Measurements from ENCODE around the gene NARS2. TPM values are rescaled to one million over a fixed set of nuclear protein-coding genes. Genes with fewer than 3 reads are reported as not detected.

The NARS2 gene
- total and polyA plus RNA-seq, 2 donors (not counting 1 experiment from before 2014, with no cell fraction given), result 9.7 to 14.6 TPM

- H2AFZ ChIP-seq (ENCODE audit: insufficient read depth, low read depth, low read length, poor library complexity, severe bottlenecking), result peak overlapping the region; percentile 20
- no peak overlapping the region for H3K27ac ChIP-seq (ENCODE audit: low read length in 2 of 2)
- Mint-ChIP-seq H3K27me3 (peaks cover 2% of the 10 kb centered on the region), H3K9me3 (ENCODE audit: insufficient read depth) (no peaks in the 10 kb centered on the region), H3K27ac (no peak overlapping the region), H3K4me3 (peak overlapping the region; percentile 55), H3K4me1 (peaks cover 40% of the 10 kb centered on the region)
- H3K9ac ChIP-seq (ENCODE audit: low read length), result no peak overlapping the region
- H3K27me3 ChIP-seq (replicated peaks in 1 of 4; ENCODE audit: control extremely low read depth in 1 of 4, control insufficient read depth in 3 of 4, insufficient read depth in 4 of 4, low read length in 3 of 4), result no peaks in the 10 kb centered on the region
- no peak for TF ChIP-seq CTCF (IDR thresholded peaks at IDR 0.05)
- TF ChIP-seq EZH2 (IDR thresholded peaks at IDR 0.05; ENCODE audit: borderline replicate concordance, insufficient read depth, low read depth, low read length, poor library complexity, severe bottlenecking), result no peak
- H3K36me3 ChIP-seq (replicated peaks in 1 of 2; ENCODE audit: control extremely low read depth in 1 of 2, control insufficient read depth in 1 of 2, extremely low read depth in 1 of 2, insufficient read depth in 2 of 2, low read length in 1 of 2), result no peaks in the 10 kb centered on the region
- WGBS (ENCODE audit: insufficient coverage), result 78% methylated on average over 5 of the region's 8 CpGs
- H3K9me3 ChIP-seq (ENCODE audit: control extremely low read depth in 1 of 3, control insufficient read depth in 2 of 3, insufficient read depth in 1 of 3, low read length in 2 of 3), result peaks cover 0 to 5% (median 3%) of the 10 kb centered on the region in 3 donors
- ChIA-PET POLR2A (no interaction called here), CTCF (no interaction called here)
- peaks cover 27 to 30% of the 10 kb centered on the region in 2 donors for H3K4me1 ChIP-seq (ENCODE audit: control insufficient read depth in 2 of 2, insufficient read depth in 2 of 2, low read length in 2 of 2)
- DNase-seq, result no peak
- no peaks in the 10 kb centered on the region for H4K20me1 ChIP-seq (ENCODE audit: control insufficient read depth, insufficient read depth, low read length, poor library complexity, severe bottlenecking)
- intact Hi-C loops (cut with micrococcal nuclease), result loop anchor here (10.0 kb wide), 1 partner anchor 1102 kb away; the partner anchor contains the start of gene PAK1
- H3K79me2 ChIP-seq (ENCODE audit: control insufficient read depth, insufficient read depth, low read length), result peaks cover 21% of the 10 kb centered on the region
- no peak for ATAC-seq (ENCODE audit: low read depth)
- H3K4me2 ChIP-seq (replicated peaks; ENCODE audit: low read depth, low read length, poor library complexity, severe bottlenecking), result peak overlapping the region; percentile 25
- no peak overlapping the region for H3K4me3 ChIP-seq (ENCODE audit: control extremely low read depth in 1 of 5, extremely low read depth in 1 of 5, insufficient read depth in 1 of 5, low read depth in 2 of 5, low read length in 4 of 5)
These were observed 2.0 kb upstream of the NARS2 start for GRCh38 chr11:78576549-78577097.

- H3K9me3 ChIP-seq (ENCODE audit: control extremely low read depth in 1 of 3, control insufficient read depth in 2 of 3, insufficient read depth in 1 of 3, low read length in 2 of 3), result peaks cover 0 to 2% (median 0%) of the 10 kb centered on the region in 3 donors
- CTCF ChIA-PET, result interaction anchor here (0.7 to 4.0 kb wide), 5 partner anchors 11 to 387 kb away, joined by 3 to 62 read pairs (median 7); partner anchors contain the start of genes KCTD21 and USP35
- H4K20me1 ChIP-seq (ENCODE audit: control insufficient read depth, insufficient read depth, low read length, poor library complexity, severe bottlenecking), result no peaks in the 10 kb centered on the region
- POLR2A ChIA-PET, result interaction anchor here (0.8 to 1.0 kb wide), 2 partner anchors 11 to 581 kb away, joined by 3 to 4 read pairs; partner anchors contain the start of gene INTS4
- peak overlapping the region; percentile 100 for H3K4me3 Mint-ChIP-seq
- TF ChIP-seq EZH2 (IDR thresholded peaks at IDR 0.05; ENCODE audit: borderline replicate concordance, insufficient read depth, low read depth, low read length, poor library complexity, severe bottlenecking), result no peak
- TF ChIP-seq CTCF (IDR thresholded peaks at IDR 0.05), result no peak
- H3K9me3 Mint-ChIP-seq (ENCODE audit: insufficient read depth), result no peaks in the 10 kb centered on the region
- peak overlapping the region; percentile 97 for H2AFZ ChIP-seq (ENCODE audit: insufficient read depth, low read depth, low read length, poor library complexity, severe bottlenecking)
- H3K9ac ChIP-seq (ENCODE audit: low read length), result peak overlapping the region; percentile 85
- H3K4me1 Mint-ChIP-seq, result peaks cover 47% of the 10 kb centered on the region
- H3K79me2 ChIP-seq (ENCODE audit: control insufficient read depth, insufficient read depth, low read length), result peaks cover 33% of the 10 kb centered on the region
- H3K27ac ChIP-seq (ENCODE audit: low read length in 2 of 2), result peak overlapping the region; percentile 80 to 92
- peaks cover 0 to 7% of the 10 kb centered on the region in 2 experiments for H3K36me3 ChIP-seq (replicated peaks in 1 of 2; ENCODE audit: control extremely low read depth in 1 of 2, control insufficient read depth in 1 of 2, extremely low read depth in 1 of 2, insufficient read depth in 2 of 2, low read length in 1 of 2)
- no peak for ATAC-seq (ENCODE audit: low read depth)
- no peak for DNase-seq
- H3K4me2 ChIP-seq (replicated peaks; ENCODE audit: low read depth, low read length, poor library complexity, severe bottlenecking), result peak overlapping the region; percentile 91
- intact Hi-C loops (cut with micrococcal nuclease), result loop anchor here (2.0 to 10.0 kb wide), 2 partner anchors 437 to 1101 kb away; partner anchors contain the start of genes ALG8 and PAK1
- peaks cover 27 to 30% of the 10 kb centered on the region in 2 donors for H3K4me1 ChIP-seq (ENCODE audit: control insufficient read depth in 2 of 2, insufficient read depth in 2 of 2, low read length in 2 of 2)
- peak overlapping the region in 4 of 5 experiments; percentile 67 to 87 (median 78) for H3K4me3 ChIP-seq (ENCODE audit: control extremely low read depth in 1 of 5, extremely low read depth in 1 of 5, insufficient read depth in 1 of 5, low read depth in 2 of 5, low read length in 4 of 5)
- H3K27me3 ChIP-seq (replicated peaks in 1 of 4; ENCODE audit: control extremely low read depth in 1 of 4, control insufficient read depth in 3 of 4, insufficient read depth in 4 of 4, low read length in 3 of 4), result no peaks in the 10 kb centered on the region
- WGBS (ENCODE audit: insufficient coverage), result 91% methylated on average over 7 of the region's 10 CpGs
- H3K27ac Mint-ChIP-seq, result peak overlapping the region; percentile 98
- no peaks in the 10 kb centered on the region for H3K27me3 Mint-ChIP-seq
These were observed 814 bp upstream of the NARS2 start for GRCh38 chr11:78575478-78575877.

All from B cell (primary cell).